Loucy (cell line): Measurements from ENCODE around the gene QRFP.

Experiments
- EZH2phosphoT487 ChIP-seq: fragments of 200-600 bp; IDR thresholded peaks from 2 replicates; pipeline ENCODE4 v1.6.1; 2018; ENCODE audit warnings: antibody characterized with exemption, mild to moderate bottlenecking, moderate library complexity, borderline replicate concordance
- TF ChIP-seq, protein P1 (sequence below): fragments of 200-600 bp; sonication (generic); conservative IDR thresholded peaks from 2 replicates; pipeline ENCODE4 v1.5.1; 2014; ENCODE audit warnings: mild to moderate bottlenecking, antibody characterized with exemption, low read length

GRCh38 chr9:130902204-130903185 is 5.9 kb upstream of the QRFP start:
- TF ChIP-seq, protein P1, sequence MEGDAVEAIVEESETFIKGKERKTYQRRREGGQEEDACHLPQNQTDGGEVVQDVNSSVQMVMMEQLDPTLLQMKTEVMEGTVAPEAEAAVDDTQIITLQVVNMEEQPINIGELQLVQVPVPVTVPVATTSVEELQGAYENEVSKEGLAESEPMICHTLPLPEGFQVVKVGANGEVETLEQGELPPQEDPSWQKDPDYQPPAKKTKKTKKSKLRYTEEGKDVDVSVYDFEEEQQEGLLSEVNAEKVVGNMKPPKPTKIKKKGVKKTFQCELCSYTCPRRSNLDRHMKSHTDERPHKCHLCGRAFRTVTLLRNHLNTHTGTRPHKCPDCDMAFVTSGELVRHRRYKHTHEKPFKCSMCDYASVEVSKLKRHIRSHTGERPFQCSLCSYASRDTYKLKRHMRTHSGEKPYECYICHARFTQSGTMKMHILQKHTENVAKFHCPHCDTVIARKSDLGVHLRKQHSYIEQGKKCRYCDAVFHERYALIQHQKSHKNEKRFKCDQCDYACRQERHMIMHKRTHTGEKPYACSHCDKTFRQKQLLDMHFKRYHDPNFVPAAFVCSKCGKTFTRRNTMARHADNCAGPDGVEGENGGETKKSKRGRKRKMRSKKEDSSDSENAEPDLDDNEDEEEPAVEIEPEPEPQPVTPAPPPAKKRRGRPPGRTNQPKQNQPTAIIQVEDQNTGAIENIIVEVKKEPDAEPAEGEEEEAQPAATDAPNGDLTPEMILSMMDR: no peak
- TF ChIP-seq EZH2phosphoT487: no peak
